Measurements from ENCODE around the gene HORMAD2. TPM values are rescaled to one million over a fixed set of nuclear protein-coding genes. Genes with fewer than 3 reads are reported as not detected.

Gene HORMAD2
- total RNA-seq, 1 donor from 2014 or later: not detected

GRCh38 chr22:30127749-30128166 is 47.5 kb downstream of the HORMAD2 start:
- no peak overlapping the region for H3K4me3 Mint-ChIP-seq (ENCODE audit: unreplicated experiment)
- peaks cover 1% of the 10 kb centered on the region for H3K27me3 Mint-ChIP-seq (ENCODE audit: unreplicated experiment)
- no peaks in the 10 kb centered on the region for H3K9me3 Mint-ChIP-seq (ENCODE audit: unreplicated experiment)
- no peaks in the 10 kb centered on the region for H3K4me1 Mint-ChIP-seq (ENCODE audit: unreplicated experiment)
- DNase-seq (ENCODE audit: low spot score): no peak
- TF ChIP-seq CTCF (IDR thresholded peaks at IDR 0.05; ENCODE audit: unreplicated experiment): no peak
- no peaks in the 10 kb centered on the region for H3K36me3 Mint-ChIP-seq (ENCODE audit: low read depth, unreplicated experiment)
- H3K27ac Mint-ChIP-seq (ENCODE audit: unreplicated experiment): no peak overlapping the region

DNA sequence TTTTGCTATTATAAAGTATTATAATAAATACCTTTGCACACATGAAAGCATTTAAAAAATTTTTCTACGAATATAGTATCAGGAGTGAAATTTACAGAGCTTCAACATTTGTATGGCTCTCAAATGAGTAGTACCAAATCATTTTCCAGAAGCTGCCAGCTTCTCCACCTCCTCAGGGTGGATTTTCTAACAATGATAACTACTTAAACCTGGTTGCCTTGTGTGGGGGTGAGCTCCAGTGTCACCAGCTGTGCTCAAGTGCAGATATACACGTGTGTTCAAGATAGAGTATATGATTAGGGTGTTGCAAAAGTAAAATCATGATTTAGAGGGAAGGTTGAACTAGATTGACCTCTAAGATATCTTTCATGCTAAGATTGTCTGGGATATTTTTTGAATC is 48.2 kb downstream of the HORMAD2 start:
- Mint-ChIP-seq H3K4me1 (ENCODE audit: unreplicated experiment) (no peaks in the 10 kb centered on the region), H3K27me3 (ENCODE audit: unreplicated experiment) (peaks cover 1% of the 10 kb centered on the region), H3K9me3 (ENCODE audit: unreplicated experiment) (no peaks in the 10 kb centered on the region), H3K4me3 (ENCODE audit: unreplicated experiment) (no peak overlapping the region), H3K27ac (ENCODE audit: unreplicated experiment) (no peak overlapping the region), H3K36me3 (ENCODE audit: low read depth, unreplicated experiment) (no peaks in the 10 kb centered on the region)
- DNase-seq (ENCODE audit: low spot score): no peak
- TF ChIP-seq CTCF (IDR thresholded peaks at IDR 0.05; ENCODE audit: unreplicated experiment): no peak

DNA sequence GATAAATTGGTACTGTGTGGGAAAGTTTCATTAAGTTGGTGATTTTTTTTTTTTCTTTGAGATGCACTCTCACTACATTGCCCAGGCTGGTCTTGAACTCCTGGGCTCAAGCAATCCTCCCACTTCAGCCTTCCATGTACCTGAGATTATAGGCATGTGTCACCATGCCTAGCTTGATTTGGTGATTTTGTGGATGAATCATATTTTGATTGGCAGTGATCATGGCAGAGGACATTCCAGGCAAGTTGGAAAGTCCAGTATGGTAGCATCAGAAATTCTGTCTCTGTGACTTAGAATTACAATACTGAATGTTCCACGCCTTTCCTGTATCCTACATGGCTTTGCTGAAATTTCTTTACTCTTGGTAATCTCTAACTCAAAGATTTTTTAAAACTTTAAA is 49.4 kb downstream of the HORMAD2 start:
- H3K27me3 Mint-ChIP-seq (ENCODE audit: unreplicated experiment): peaks cover 1% of the 10 kb centered on the region
- H3K9me3 Mint-ChIP-seq (ENCODE audit: unreplicated experiment): no peaks in the 10 kb centered on the region
- TF ChIP-seq CTCF (IDR thresholded peaks at IDR 0.05; ENCODE audit: unreplicated experiment): no peak
- H3K4me3 Mint-ChIP-seq (ENCODE audit: unreplicated experiment): no peak overlapping the region
- H3K36me3 Mint-ChIP-seq (ENCODE audit: low read depth, unreplicated experiment): no peaks in the 10 kb centered on the region
- no peak for DNase-seq (ENCODE audit: low spot score)
- H3K4me1 Mint-ChIP-seq (ENCODE audit: unreplicated experiment): no peaks in the 10 kb centered on the region
- no peak overlapping the region for H3K27ac Mint-ChIP-seq (ENCODE audit: unreplicated experiment)

- no peak for TF ChIP-seq CTCF (IDR thresholded peaks at IDR 0.05; ENCODE audit: unreplicated experiment)
- H3K9me3 Mint-ChIP-seq (ENCODE audit: unreplicated experiment): no peaks in the 10 kb centered on the region
- H3K27me3 Mint-ChIP-seq (ENCODE audit: unreplicated experiment): peaks cover 1% of the 10 kb centered on the region
- no peaks in the 10 kb centered on the region for H3K4me1 Mint-ChIP-seq (ENCODE audit: unreplicated experiment)
- DNase-seq (ENCODE audit: low spot score): no peak
- H3K36me3 Mint-ChIP-seq (ENCODE audit: low read depth, unreplicated experiment): no peaks in the 10 kb centered on the region
- H3K4me3 Mint-ChIP-seq (ENCODE audit: unreplicated experiment): no peak overlapping the region
- no peak overlapping the region for H3K27ac Mint-ChIP-seq (ENCODE audit: unreplicated experiment)
These were observed 52.2 kb downstream of the HORMAD2 start for GRCh38 chr22:30132290-30132996.

GRCh38 chr22:30140414-30140813 is 60.1 kb downstream of the HORMAD2 start:
- Mint-ChIP-seq H3K27me3 (ENCODE audit: unreplicated experiment) (no peaks in the 10 kb centered on the region), H3K4me1 (ENCODE audit: unreplicated experiment) (no peaks in the 10 kb centered on the region), H3K36me3 (ENCODE audit: low read depth, unreplicated experiment) (peaks cover 6% of the 10 kb centered on the region), H3K4me3 (ENCODE audit: unreplicated experiment) (no peak overlapping the region), H3K27ac (ENCODE audit: unreplicated experiment) (no peak overlapping the region), H3K9me3 (ENCODE audit: unreplicated experiment) (no peaks in the 10 kb centered on the region)
- no peak for DNase-seq (ENCODE audit: low spot score)
- TF ChIP-seq CTCF (IDR thresholded peaks at IDR 0.05; ENCODE audit: unreplicated experiment): no peak

All from endothelial cell (in vitro differentiated cells).